A673 (cell line): ENCODE measurements around the gene HEBP1.

ENCODE experiments used
- CTCF ChIP-seq: fragments of 300-800, 200-600 bp; sonication (generic); conservative IDR thresholded peaks from 2 replicates; pipeline ENCODE4 v1.5.1; 2017; ENCODE audit warnings: low read depth, mild to moderate bottlenecking, antibody characterized with exemption, low read length, moderate library complexity, mixed read lengths
- EZH2 ChIP-seq: fragments of 200-600 bp; sonication (generic); IDR thresholded peaks from 2 replicates; pipeline ENCODE4 v1.6.1; 2017; ENCODE audit warnings: borderline replicate concordance, low read depth, mild to moderate bottlenecking, mixed read lengths, antibody characterized with exemption, low read length; ENCODE audit not compliant: poor library complexity, severe bottlenecking

GRCh38 chr12:13042666-13043230, 42.7 kb upstream of the HEBP1 start:
- no peak for TF ChIP-seq CTCF
- no peak for TF ChIP-seq EZH2
